ENCODE results near the gene USP33. TPM values are rescaled to one million over a fixed set of nuclear protein-coding genes. Genes with fewer than 3 reads are reported as not detected.
"Not testable (repeated sequence)": the region's sequence is repeated elsewhere in the genome, so short reads cannot be mapped to it uniquely, and the experiment has no call there.

Gene USP33
- total RNA-seq, 1 donor = 90.3 TPM

DNA sequence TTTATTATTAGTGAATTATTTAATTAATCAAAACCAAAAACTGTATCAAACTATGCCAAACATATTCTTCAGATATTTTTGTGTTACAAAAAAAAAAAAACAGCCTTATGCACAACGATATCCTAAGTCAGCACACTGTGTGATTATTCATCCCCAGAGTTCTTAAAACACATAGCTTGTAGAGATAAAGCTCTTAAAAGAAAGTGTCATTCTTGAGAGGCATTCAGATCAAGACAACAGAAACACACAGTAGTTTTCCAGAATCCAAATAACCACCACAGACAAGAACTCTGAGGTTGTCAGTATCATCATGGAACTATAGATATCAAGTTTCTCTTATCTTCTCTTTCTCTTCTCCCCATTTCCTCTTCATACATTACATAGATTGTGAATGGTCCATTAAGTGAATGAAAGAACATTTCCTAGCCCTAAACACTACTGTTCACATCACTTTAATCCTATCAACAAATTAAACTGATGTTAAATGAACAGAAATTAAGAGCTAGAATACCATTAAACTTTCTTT, 90.7 kb downstream of the USP33 start:
- H3K4me3 ChIP-seq (ENCODE audit: low read length) = no peak overlapping the region
- H3K9me3 ChIP-seq (ENCODE audit: low read depth, low read length) = no peaks in the 10 kb centered on the region
- no peaks in the 10 kb centered on the region for H3K27me3 ChIP-seq (ENCODE audit: insufficient read depth, low read length)
- H3K4me1 ChIP-seq (ENCODE audit: insufficient read depth, low read length) = no peaks in the 10 kb centered on the region

DNA sequence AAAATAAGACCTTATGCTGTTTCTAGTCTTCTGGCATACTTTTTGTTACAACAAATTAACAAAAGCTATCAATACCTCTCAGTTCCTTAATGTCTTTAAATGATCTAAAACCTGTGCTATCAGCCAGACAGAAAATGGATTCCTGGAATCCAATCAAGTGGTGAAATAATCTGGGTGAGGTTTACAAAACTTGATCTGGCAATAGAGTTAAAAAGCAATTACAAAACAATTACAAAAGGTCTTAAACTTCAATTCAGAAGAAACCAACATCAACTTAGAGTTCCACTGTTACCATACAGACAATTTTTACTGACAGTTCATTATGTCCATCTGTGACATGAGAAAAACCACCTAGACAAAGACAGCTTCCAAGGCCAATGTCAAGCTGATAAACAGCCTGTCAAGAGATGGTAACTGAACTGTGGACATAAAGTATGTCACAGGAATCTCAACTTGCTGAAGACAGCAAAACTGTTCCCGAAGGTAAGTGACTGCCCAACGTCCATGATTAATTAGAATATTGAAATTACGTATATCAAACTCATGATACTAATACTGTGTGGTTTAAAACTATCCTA, 94.6 kb downstream of the USP33 start:
- H3K4me3 ChIP-seq (ENCODE audit: low read length) = no peak overlapping the region
- H3K4me1 ChIP-seq (ENCODE audit: insufficient read depth, low read length) = no peaks in the 10 kb centered on the region

DNA sequence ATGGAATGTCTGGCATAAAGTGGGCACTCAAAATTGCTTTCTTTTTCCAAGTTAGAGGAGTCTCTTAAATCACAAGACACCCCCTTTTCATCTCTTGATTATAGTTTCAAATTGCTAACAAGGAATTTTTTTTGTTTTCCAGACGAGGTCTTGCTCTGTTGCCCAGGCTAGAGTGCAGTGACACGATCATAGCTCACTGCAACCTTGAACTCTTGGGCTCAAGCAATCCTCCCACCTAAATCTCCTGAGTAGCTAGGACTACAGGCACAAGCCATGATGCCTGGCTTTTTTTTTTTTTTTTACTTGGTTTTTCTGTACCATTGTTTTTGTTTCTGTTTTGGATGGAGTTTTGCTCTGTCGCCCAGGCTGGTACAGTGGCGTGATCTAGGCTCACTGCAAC, 98.0 kb downstream of the USP33 start:
- H3K4me3 ChIP-seq (ENCODE audit: low read length) = no peak overlapping the region
- H3K4me1 ChIP-seq (ENCODE audit: insufficient read depth, low read length) = no peaks in the 10 kb centered on the region
- no peaks in the 10 kb centered on the region for H3K27me3 ChIP-seq (ENCODE audit: insufficient read depth, low read length)
- no peaks in the 10 kb centered on the region for H3K9me3 ChIP-seq (ENCODE audit: low read depth, low read length)

More for the DNA sequence above, 94.6 kb downstream of the USP33 start:
- no peaks in the 10 kb centered on the region for H3K27me3 ChIP-seq (ENCODE audit: insufficient read depth, low read length)
- no peaks in the 10 kb centered on the region for H3K9me3 ChIP-seq (ENCODE audit: low read depth, low read length)

DNA sequence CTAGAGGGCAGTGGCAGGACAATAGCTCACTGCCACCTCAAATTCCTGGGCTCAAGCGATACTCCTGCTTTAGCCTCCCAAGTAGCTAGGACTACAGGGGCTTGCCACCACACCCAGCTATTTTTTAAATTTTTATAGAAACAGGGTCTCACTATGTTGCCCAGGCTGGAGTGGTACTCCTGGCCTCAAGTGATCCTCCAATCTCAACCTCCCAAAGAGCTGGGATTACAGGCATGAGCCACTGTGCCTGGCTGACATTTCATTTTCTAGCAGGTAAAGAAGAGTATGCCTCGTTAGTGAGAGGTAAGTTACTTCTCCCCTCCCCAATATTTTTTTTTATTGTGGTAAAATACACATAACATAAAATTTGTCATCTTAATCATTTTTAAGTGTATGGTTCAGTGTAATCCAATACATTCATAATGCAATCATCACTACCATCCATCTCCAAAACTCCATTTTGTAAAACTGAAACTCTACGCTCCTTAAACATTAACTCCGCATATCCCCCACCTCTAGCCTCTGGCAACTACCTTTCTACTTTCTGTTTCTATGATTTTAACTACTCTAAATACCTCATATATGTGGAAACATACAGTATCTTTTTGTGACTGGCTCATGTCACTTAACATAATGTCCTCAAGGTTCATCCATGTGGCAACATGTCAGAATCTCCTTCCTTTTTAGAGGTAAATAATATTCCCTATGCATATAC, 99.6 kb downstream of the USP33 start:
- Histone ChIP-seq H3K4me3 (ENCODE audit: low read length) (no peak overlapping the region), H3K27me3 (ENCODE audit: insufficient read depth, low read length) (no peaks in the 10 kb centered on the region), H3K4me1 (ENCODE audit: insufficient read depth, low read length) (no peaks in the 10 kb centered on the region), H3K9me3 (ENCODE audit: low read depth, low read length) (no peaks in the 10 kb centered on the region)

DNA sequence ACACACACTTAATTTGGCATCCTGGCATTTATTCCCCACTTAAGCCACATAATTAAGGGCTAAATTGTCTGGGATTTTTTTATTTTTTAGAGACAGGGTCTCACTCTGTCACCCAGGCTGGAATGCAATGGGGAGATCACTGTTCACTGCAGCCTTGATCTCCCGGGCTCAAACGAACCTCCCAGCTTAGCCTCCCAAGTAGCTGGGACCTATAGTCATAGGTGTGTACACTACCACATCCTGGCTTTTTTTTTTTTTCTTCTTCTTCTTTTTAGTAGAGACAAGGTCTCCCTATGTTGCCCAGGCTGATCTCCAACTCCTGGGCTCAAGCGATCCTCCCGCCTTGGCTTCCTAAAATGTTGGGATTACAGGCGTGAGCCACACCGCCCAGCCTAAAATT, 101.4 kb downstream of the USP33 start:
- H3K4me3 ChIP-seq (ENCODE audit: low read length) = no peak overlapping the region
- H3K27me3 ChIP-seq (ENCODE audit: insufficient read depth, low read length) = no peaks in the 10 kb centered on the region
- no peaks in the 10 kb centered on the region for H3K9me3 ChIP-seq (ENCODE audit: low read depth, low read length)
- no peaks in the 10 kb centered on the region for H3K4me1 ChIP-seq (ENCODE audit: insufficient read depth, low read length)

DNA sequence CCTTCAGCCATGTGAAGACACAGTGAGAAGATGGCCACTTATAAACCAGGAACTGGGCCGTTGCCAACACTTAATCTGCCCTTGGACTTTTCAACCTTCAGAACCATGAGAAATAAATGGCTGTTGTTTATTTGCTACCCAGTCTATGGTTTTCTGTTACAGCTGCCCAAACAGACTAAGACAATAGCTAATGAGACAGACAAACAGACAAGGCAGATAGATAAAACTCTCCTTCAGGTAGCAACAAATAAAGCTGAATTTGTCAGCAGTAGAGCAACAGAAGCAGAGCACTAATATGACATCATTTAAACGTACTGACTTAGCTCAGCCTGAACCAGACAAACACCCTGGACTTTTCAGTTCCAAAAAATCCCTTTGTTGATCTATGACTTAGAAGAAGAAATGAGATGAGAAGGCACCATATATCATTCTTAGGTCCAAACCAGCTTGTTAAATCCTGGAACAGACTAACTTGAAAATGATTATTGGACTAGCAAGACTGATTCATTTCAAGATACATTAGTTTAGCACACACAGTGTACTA, 104.1 kb downstream of the USP33 start:
- no peaks in the 10 kb centered on the region for H3K4me1 ChIP-seq (ENCODE audit: insufficient read depth, low read length)
- no peak overlapping the region for H3K4me3 ChIP-seq (ENCODE audit: low read length)
- no peaks in the 10 kb centered on the region for H3K27me3 ChIP-seq (ENCODE audit: insufficient read depth, low read length)
- H3K9me3 ChIP-seq (ENCODE audit: low read depth, low read length) = no peaks in the 10 kb centered on the region

DNA sequence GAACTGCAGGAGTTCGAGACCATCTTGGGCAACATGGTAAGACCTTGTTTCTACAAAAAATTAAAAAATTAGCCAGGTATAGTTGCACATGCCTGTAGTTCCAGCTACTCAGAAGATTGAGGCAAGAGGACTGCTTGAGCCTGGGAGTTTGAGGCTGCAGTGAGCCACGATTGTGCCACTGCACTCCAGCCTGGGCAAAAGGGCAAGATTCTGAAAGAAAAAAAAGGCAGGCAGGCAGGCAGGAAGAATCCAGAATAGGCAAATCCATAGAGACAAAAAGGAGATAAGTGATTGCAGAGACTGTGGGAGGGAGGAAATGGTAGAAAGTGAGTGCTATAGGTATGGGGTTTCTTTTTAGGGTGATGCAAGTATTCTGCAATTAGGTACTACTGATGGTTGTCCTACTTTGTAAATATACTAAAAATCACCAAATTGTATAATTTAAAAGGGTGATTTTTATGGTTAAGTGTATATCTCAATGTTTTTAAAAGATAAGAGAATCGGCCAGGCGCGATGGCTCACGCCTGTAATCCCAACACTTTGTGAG, 106.6 kb downstream of the USP33 start:
- H3K4me3 ChIP-seq (ENCODE audit: low read length) = no peak overlapping the region
- no peaks in the 10 kb centered on the region for H3K27me3 ChIP-seq (ENCODE audit: insufficient read depth, low read length)
- H3K4me1 ChIP-seq (ENCODE audit: insufficient read depth, low read length) = no peaks in the 10 kb centered on the region
- H3K9me3 ChIP-seq (ENCODE audit: low read depth, low read length) = peaks cover 20% of the 10 kb centered on the region

DNA sequence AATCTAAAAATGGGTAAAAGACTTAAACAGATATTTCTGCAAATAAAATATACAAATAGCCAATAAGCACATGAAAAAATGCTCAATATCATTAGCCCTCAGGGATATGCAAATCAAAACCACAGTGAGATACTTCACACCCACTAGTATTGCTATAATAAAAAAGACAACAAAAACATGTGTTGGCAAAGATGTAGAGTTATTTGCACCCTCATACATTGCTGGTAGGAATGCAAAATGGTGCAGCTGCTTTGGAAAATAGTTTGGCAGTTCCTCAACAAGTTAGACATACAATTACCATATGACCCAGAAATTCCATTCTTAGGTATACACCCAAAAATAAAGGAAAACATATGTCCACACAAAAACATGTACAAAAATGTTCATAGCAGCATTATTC, 107.4 kb downstream of the USP33 start:
- Histone ChIP-seq H3K9me3 (ENCODE audit: low read depth, low read length) (peaks cover 20% of the 10 kb centered on the region), H3K4me3 (ENCODE audit: low read length) (no peak overlapping the region), H3K27me3 (ENCODE audit: insufficient read depth, low read length) (no peaks in the 10 kb centered on the region), H3K4me1 (ENCODE audit: insufficient read depth, low read length) (no peaks in the 10 kb centered on the region)

DNA sequence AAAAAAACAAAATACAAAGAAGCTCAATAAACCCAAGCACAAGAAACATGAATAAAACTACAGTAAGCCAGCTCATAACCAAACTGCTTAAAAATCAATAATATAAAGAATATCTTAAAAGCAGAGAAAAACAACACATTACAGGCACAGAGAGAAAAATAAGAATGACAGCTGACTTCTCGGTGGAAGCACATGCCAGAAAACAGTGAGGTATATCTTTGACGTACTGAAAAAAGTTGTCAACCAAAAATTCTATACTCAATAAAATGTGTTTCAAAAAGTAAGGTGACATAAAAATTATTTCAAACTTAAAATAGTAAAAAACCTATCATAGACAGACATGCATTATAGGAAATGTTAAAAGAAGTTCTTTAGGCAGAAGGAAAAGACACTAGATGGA, 110.5 kb downstream of the USP33 start:
- H3K4me1 ChIP-seq (ENCODE audit: insufficient read depth, low read length) = no peaks in the 10 kb centered on the region
- peaks cover 20% of the 10 kb centered on the region for H3K9me3 ChIP-seq (ENCODE audit: low read depth, low read length)
- no peak overlapping the region for H3K4me3 ChIP-seq (ENCODE audit: low read length)
- H3K27me3 ChIP-seq (ENCODE audit: insufficient read depth, low read length) = no peaks in the 10 kb centered on the region

DNA sequence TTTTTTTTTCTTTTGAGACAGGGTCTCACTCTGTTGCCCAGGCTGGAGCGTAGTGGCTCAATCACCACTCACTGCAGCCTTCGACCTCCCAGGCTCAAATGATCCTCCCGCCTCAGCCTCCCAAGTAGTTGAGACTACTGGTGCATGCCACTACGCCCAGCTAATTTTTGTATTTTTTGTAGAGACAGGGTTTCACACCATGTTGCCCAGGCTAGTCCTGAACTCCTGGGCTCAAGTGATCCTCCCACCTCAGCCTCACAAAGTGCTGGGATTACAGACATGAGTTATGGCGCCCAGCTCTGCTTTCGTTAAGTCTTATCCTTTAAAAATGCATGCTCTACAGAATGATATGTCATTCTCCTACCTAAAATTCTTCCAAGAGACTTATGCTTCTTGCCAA, 113.4 kb downstream of the USP33 start:
- not testable (repeated sequence) for H3K27me3 ChIP-seq (ENCODE audit: insufficient read depth, low read length)

More for the DNA sequence above, 113.4 kb downstream of the USP33 start:
- H3K9me3 ChIP-seq (ENCODE audit: low read depth, low read length) = peaks cover 20% of the 10 kb centered on the region
- H3K4me3 ChIP-seq (ENCODE audit: low read length); H3K4me1 ChIP-seq (ENCODE audit: insufficient read depth, low read length): not testable (repeated sequence)

Other genes starting within 250 kb of the USP33 start
- 62.9 TPM for gene ZZZ3, start 77.2 kb downstream of the USP33 start, total RNA-seq
- gene MIGA1, start 19.8 kb upstream of the USP33 start, total RNA-seq = 20.7 TPM
- gene NEXN, start 128.8 kb upstream of the USP33 start, total RNA-seq = 1.4 TPM
- gene FUBP1, start 219.2 kb upstream of the USP33 start, total RNA-seq = 274 TPM
- 22.4 TPM for gene DNAJB4, start 245.1 kb upstream of the USP33 start, total RNA-seq

Measured in mononuclear cell (primary cell).